ENCODE measurements around the gene TTLL4. TPM values are rescaled to one million over a fixed set of nuclear protein-coding genes. Genes with fewer than 3 reads are reported as not detected.
A peak's percentile ranks its signal among the peaks of the same experiment; 100 is the strongest.
"Not testable (repeated sequence)": the region's sequence is repeated elsewhere in the genome, so short reads cannot be mapped to it uniquely, and the experiment has no call there.

The TTLL4 gene
- total RNA-seq, 4 donors from 2014 or later = 4.4 to 16.2 (median 6.4) TPM

- no peaks in the 10 kb centered on the region for H3K9me3 ChIP-seq
- H3K36me3 ChIP-seq = peaks cover 0 to 13% of the 10 kb centered on the region in 2 donors
- DNase-seq (no peak), ATAC-seq (no peak)
- H3K27ac ChIP-seq = no peak overlapping the region
- no peak overlapping the region for H3K4me3 ChIP-seq
- intact Hi-C loops (cut with DNase I; ENCODE audit: low total_unique reads) (no loop called here), in situ Hi-C loops (cut with MboI; ENCODE audit: low sequenced_read_pairs in 4 of 4) (loop anchor here in 2 of 4 donors (25.0 kb wide), 1 partner anchor 268 kb away; the partner anchor contains the start of gene VIL1 (in 2 of the 2))
- TF ChIP-seq CTCF (IDR thresholded peaks at IDR 0.05 in 4 of 5, conservative IDR thresholded peaks at IDR 0.05 in 1 of 5) = no peak
- TF ChIP-seq POLR2A (IDR thresholded peaks at IDR 0.05) = no peak
- no peaks in the 10 kb centered on the region for H3K4me1 ChIP-seq
- H3K27me3 ChIP-seq = no peaks in the 10 kb centered on the region
These were observed 30.6 kb upstream of the TTLL4 start for GRCh38 chr2:218680061-218680460.

- H3K27me3 ChIP-seq, H3K4me1 ChIP-seq, H3K27ac ChIP-seq, H3K9me3 ChIP-seq, H3K4me3 ChIP-seq: not testable (repeated sequence)
- H3K36me3 ChIP-seq = peaks cover 0 to 25% of the 10 kb centered on the region in 2 donors
- TF ChIP-seq CTCF (IDR thresholded peaks at IDR 0.05 in 4 of 5, conservative IDR thresholded peaks at IDR 0.05 in 1 of 5) = peak; percentile 59 to 80 (median 67)
- intact Hi-C loops (cut with DNase I; ENCODE audit: low total_unique reads) = loop anchor here (2.0 kb wide), 1 partner anchor 281 kb away; no protein-coding TSS in a partner anchor
- in situ Hi-C loops (cut with MboI; ENCODE audit: low sequenced_read_pairs in 4 of 4) = loop anchor here in 2 of 4 donors (25.0 kb wide), 1 partner anchor 275 kb away; the partner anchor contains the start of gene VIL1 (in 2 of the 2)
- peak; percentile 27 to 45 for DNase-seq
- ATAC-seq = peak; percentile 78 to 97
These were observed 23.1 kb upstream of the TTLL4 start for GRCh38 chr2:218687400-218688060.

GRCh38 chr2:218691234-218691633 is 19.4 kb upstream of the TTLL4 start:
- Histone ChIP-seq H3K9me3 (no peaks in the 10 kb centered on the region), H3K27me3 (no peaks in the 10 kb centered on the region), H3K4me3 (no peak overlapping the region), H3K36me3 (peaks cover 0 to 45% of the 10 kb centered on the region in 2 donors), H3K27ac (peak overlapping the region in 2 of 4 donors; percentile 33 to 40), H3K4me1 (peaks cover 0 to 6% of the 10 kb centered on the region in 2 donors)
- in situ Hi-C loops (cut with MboI; ENCODE audit: low sequenced_read_pairs in 4 of 4) (loop anchor here in 2 of 4 donors (25.0 kb wide), 1 partner anchor 279 kb away; the partner anchor contains the start of gene VIL1 (in 2 of the 2)), intact Hi-C loops (cut with DNase I; ENCODE audit: low total_unique reads) (no loop called here)
- peak; percentile 43 to 71 for ATAC-seq
- TF ChIP-seq CTCF (IDR thresholded peaks at IDR 0.05 in 4 of 5, conservative IDR thresholded peaks at IDR 0.05 in 1 of 5) (no peak), POLR2A (IDR thresholded peaks at IDR 0.05) (no peak)
- DNase-seq = no peak

- Histone ChIP-seq H3K36me3 (peaks cover 0 to 52% of the 10 kb centered on the region in 2 donors), H3K27ac (no peak overlapping the region), H3K4me3 (no peak overlapping the region), H3K4me1 (peaks cover 0 to 6% of the 10 kb centered on the region in 2 donors), H3K9me3 (no peaks in the 10 kb centered on the region), H3K27me3 (no peaks in the 10 kb centered on the region)
- intact Hi-C loops (cut with DNase I; ENCODE audit: low total_unique reads) = no loop called here
- DNase-seq (no peak), ATAC-seq (no peak)
- TF ChIP-seq CTCF (IDR thresholded peaks at IDR 0.05 in 4 of 5, conservative IDR thresholded peaks at IDR 0.05 in 1 of 5) (no peak), POLR2A (IDR thresholded peaks at IDR 0.05) (no peak)
- in situ Hi-C loops (cut with MboI; ENCODE audit: low sequenced_read_pairs in 4 of 4) = loop anchor here in 2 of 4 donors (25.0 kb wide), 1 partner anchor 282 kb away; the partner anchor contains the start of gene VIL1 (in 2 of the 2)
These were observed 16.1 kb upstream of the TTLL4 start for GRCh38 chr2:218694405-218695145.

Measured in gastrocnemius medialis (tissue), 4 donors.